OCI-LY7 (cell line): ENCODE results near the gene PPFIA3.

Experiments
- EZH2phosphoT487 ChIP-seq: fragments of 200-600 bp; sonication (generic); IDR thresholded peaks from 2 replicates; pipeline ENCODE4 v1.6.1; 2018; ENCODE audit warnings: low read depth, borderline replicate concordance, mild to moderate bottlenecking, mixed run types, antibody characterized with exemption, low read length, moderate library complexity, mixed read lengths
- TF ChIP-seq, protein P1 (sequence below): fragments of 200-600 bp; sonication (generic); conservative IDR thresholded peaks from 2 replicates; pipeline ENCODE4 v1.5.1; 2014; ENCODE audit warnings: mild to moderate bottlenecking, antibody characterized with exemption, low read length, moderate library complexity, mixed read lengths

DNA sequence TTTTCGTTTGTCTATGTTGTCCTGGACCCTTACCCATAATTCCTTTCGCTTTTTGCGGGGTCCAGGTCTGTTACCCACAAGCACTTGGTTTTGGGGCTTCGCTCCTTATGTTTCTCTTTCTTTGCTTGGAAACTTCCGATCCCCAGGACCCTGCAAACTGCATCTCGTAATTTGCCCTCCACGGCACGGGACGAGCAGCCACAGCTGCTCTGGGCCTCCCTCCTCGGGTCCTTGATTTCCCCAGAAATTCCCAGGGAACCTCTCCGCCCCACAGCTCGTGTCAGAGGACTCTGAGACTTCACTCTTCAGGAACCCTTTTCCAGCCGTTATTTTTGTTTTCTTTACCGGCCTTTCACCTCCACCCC, 33.5 kb upstream of the PPFIA3 start:
- TF ChIP-seq, protein P1, sequence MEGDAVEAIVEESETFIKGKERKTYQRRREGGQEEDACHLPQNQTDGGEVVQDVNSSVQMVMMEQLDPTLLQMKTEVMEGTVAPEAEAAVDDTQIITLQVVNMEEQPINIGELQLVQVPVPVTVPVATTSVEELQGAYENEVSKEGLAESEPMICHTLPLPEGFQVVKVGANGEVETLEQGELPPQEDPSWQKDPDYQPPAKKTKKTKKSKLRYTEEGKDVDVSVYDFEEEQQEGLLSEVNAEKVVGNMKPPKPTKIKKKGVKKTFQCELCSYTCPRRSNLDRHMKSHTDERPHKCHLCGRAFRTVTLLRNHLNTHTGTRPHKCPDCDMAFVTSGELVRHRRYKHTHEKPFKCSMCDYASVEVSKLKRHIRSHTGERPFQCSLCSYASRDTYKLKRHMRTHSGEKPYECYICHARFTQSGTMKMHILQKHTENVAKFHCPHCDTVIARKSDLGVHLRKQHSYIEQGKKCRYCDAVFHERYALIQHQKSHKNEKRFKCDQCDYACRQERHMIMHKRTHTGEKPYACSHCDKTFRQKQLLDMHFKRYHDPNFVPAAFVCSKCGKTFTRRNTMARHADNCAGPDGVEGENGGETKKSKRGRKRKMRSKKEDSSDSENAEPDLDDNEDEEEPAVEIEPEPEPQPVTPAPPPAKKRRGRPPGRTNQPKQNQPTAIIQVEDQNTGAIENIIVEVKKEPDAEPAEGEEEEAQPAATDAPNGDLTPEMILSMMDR: 0 out of 2 replicates have a peak, but pooled peaks have one; percentile 8
- TF ChIP-seq EZH2phosphoT487: no peak
